Ascending aorta (tissue), 2 donors: ENCODE measurements around the gene RNASE11. TPM values are rescaled to one million over a fixed set of nuclear protein-coding genes. Genes with fewer than 3 reads are reported as not detected.

ENCODE experiments used
- DNase-seq, 2 donors: peaks; one replicate each; pipeline ENCODE4 v3.0.0-alpha.2; 2019; ENCODE audit warnings: low spot score in 2 of 2
- H3K27ac ChIP-seq, 2 donors: fragments of 200-600 bp; sonication (generic); one replicate each; pipeline ENCODE4 v1.5.1; 2016 to 2017; ENCODE audit warnings: mild to moderate bottlenecking in 1 of 2
- H3K27me3 ChIP-seq: fragments of 200-600 bp; sonication (generic); one replicate; pipeline ENCODE4 v1.5.1; 2017
- H3K36me3 ChIP-seq, 2 donors: fragments of 200-600 bp; sonication (generic); one replicate each; pipeline ENCODE4 v1.5.1; 2016
- H3K4me1 ChIP-seq, 2 donors: fragments of 200-600 bp; sonication (generic); one replicate each; pipeline ENCODE4 v1.5.1; 2016 to 2017; ENCODE audit warnings: mild to moderate bottlenecking in 1 of 2
- H3K4me3 ChIP-seq, 2 donors: fragments of 200-600 bp; sonication (generic); one replicate each; pipeline ENCODE4 v1.5.1; 2016 to 2017; ENCODE audit warnings: mild to moderate bottlenecking in 1 of 2
- H3K9me3 ChIP-seq, 2 donors: fragments of 200-600 bp; sonication (generic); one replicate each; pipeline ENCODE4 v1.5.1; 2016
- intact Hi-C: fragments of 100-400 bp; cut with DNase I; formaldehyde crosslinking; loops from one replicate; pipeline ENCODE4 v1.15.1; 2023
- total RNA-seq: library from RNA; depleted of rRNA; stranded (reverse); fragments of >200 nt; gene quantifications from one replicate; pipeline ENCODE4 v1.1.0, GENCODE V29; 2016
- TF ChIP-seq, protein P1 (sequence below), 3 experiments: fragments of 200-600 bp in 2 of 3; fragments of 450-650 bp in 1 of 3; sonication (generic) in 2 of 3; IDR thresholded peaks; one replicate each; pipeline ENCODE4 v1.5.1; 2016 to 2019; ENCODE audit warnings: antibody characterized with exemption in 3 of 3, mild to moderate bottlenecking in 1 of 3, moderate library complexity in 1 of 3

RNASE11 gene
- total RNA-seq, 1 donor from 2014 or later = not detected

DNA sequence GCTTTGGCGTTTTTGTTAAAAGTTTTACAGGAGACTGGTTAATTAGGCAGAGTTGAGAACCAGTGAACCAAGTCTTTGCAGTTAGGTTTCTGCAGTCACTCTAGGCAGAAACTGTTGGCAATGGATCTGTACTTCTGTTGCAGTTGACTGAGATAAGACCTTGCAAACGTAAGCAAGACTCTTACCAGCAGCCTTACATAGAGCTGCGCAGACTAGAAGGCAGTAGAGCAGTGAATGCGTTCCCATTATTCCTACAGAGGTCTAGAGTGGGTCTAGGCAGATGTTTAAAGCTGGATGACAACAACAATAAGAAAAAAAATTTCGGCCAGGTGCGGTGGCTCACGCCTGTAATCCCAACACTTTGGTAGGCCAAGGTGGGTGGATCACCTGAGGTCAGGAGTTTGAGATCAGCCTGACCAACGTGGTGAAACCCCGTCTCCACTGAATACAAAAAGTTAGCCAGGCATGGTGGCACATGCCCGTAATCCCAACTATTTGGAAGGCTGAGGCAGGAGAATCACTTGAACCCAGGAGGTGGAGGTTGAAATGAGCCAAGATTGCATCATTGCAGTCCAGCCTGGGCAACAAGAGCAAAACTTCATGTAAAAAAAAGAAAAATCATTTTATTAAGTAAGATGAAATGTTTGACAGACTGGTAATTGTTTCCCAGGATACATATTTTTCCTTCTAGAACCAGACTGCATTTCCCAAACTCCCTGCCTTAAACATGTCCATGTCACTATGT, 39.2 kb downstream of the RNASE11 start:
- no peak for DNase-seq
- intact Hi-C loops = no loop called here
- TF ChIP-seq, protein P1, sequence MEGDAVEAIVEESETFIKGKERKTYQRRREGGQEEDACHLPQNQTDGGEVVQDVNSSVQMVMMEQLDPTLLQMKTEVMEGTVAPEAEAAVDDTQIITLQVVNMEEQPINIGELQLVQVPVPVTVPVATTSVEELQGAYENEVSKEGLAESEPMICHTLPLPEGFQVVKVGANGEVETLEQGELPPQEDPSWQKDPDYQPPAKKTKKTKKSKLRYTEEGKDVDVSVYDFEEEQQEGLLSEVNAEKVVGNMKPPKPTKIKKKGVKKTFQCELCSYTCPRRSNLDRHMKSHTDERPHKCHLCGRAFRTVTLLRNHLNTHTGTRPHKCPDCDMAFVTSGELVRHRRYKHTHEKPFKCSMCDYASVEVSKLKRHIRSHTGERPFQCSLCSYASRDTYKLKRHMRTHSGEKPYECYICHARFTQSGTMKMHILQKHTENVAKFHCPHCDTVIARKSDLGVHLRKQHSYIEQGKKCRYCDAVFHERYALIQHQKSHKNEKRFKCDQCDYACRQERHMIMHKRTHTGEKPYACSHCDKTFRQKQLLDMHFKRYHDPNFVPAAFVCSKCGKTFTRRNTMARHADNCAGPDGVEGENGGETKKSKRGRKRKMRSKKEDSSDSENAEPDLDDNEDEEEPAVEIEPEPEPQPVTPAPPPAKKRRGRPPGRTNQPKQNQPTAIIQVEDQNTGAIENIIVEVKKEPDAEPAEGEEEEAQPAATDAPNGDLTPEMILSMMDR (IDR thresholded peaks at IDR 0.05) = no peak
- Histone ChIP-seq H3K36me3 (no peaks in the 10 kb centered on the region), H3K4me3 (no peak overlapping the region), H3K4me1 (no peaks in the 10 kb centered on the region), H3K9me3 (no peaks in the 10 kb centered on the region), H3K27me3 (no peaks in the 10 kb centered on the region), H3K27ac (no peak overlapping the region)

DNA sequence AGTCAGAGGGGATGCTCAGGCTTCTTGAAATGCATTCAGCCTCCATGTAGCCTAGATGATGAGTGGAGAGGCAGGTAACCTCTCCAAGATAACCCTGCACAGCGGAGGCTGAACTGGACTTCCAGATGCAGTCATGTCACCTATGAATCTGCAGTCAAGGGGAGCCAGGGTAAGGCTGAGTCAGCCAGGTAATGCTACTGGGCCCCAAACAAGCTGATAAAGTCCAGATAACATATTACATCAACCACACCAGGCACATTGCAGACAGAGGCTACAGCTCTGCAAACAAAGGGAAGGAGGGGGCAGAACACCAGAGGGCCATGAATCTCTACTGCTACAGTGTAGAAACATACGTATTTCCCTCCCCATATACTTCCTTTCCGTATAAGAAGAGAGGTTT, 40.9 kb downstream of the RNASE11 start:
- Histone ChIP-seq H3K27ac (no peak overlapping the region), H3K4me3 (no peak overlapping the region), H3K36me3 (no peaks in the 10 kb centered on the region), H3K27me3 (no peaks in the 10 kb centered on the region), H3K9me3 (no peaks in the 10 kb centered on the region), H3K4me1 (no peaks in the 10 kb centered on the region)
- DNase-seq = no peak
- intact Hi-C loops = no loop called here
- TF ChIP-seq, protein P1 (IDR thresholded peaks at IDR 0.05) = no peak

DNA sequence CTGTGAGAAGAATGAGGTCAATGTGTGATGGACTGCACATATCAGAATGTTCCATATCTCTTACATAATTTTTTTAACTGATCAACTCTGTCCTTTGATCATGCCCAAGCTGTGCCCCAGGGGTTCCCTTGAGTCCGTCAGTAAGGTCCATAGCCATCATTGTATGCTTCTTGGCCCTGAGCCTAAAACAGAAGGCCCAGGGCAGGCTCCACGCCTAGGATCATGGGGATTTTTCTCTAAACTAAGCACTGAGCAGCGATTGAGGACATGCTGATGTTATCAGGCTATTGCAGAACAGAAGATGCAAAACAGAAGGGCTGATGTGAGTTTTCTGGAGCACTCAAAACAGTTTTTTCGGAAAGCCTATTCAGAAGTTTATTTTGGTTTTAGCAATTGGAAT, 47.9 kb downstream of the RNASE11 start:
- no peaks in the 10 kb centered on the region for H3K4me1 ChIP-seq
- no peaks in the 10 kb centered on the region for H3K36me3 ChIP-seq
- H3K27me3 ChIP-seq = no peaks in the 10 kb centered on the region
- H3K4me3 ChIP-seq = no peak overlapping the region
- TF ChIP-seq, protein P1 (IDR thresholded peaks at IDR 0.05) = no peak
- no peaks in the 10 kb centered on the region for H3K9me3 ChIP-seq
- intact Hi-C loops = loop anchor here (10.0 kb wide), 1 partner anchor 125 kb away; the partner anchor contains the start of gene TEP1
- no peak overlapping the region for H3K27ac ChIP-seq
- no peak for DNase-seq

Other genes with a start within 250 kb of the RNASE11 start
- 0.32 TPM for gene PARP2, start 244.4 kb downstream of the RNASE11 start, total RNA-seq
- gene TEP1, start 174.5 kb downstream of the RNASE11 start, total RNA-seq = 43.7 TPM
- not detected for gene KLHL33, start 151.8 kb downstream of the RNASE11 start, total RNA-seq
- gene OSGEP, start 133.2 kb downstream of the RNASE11 start, total RNA-seq = 26.7 TPM
- 21.5 TPM for gene APEX1, start 132.8 kb downstream of the RNASE11 start, total RNA-seq
- 30.7 TPM for gene PIP4P1, start 126.6 kb downstream of the RNASE11 start, total RNA-seq
- gene PNP, start 118.6 kb downstream of the RNASE11 start, total RNA-seq = 62.7 TPM
- gene RNASE10, start 82.5 kb downstream of the RNASE11 start, total RNA-seq = not detected
- not detected for gene RNASE9, start 27.0 kb downstream of the RNASE11 start, total RNA-seq
- gene RNASE12, start 3.4 kb upstream of the RNASE11 start, total RNA-seq = not detected
- not detected for gene OR6S1, start 53.7 kb upstream of the RNASE11 start, total RNA-seq
- 23.2 TPM for gene RNASE4, start 96.6 kb upstream of the RNASE11 start, total RNA-seq
- 4.2 TPM for gene ANG, start 100.8 kb upstream of the RNASE11 start, total RNA-seq
- not detected for gene EDDM3A, start 157.9 kb upstream of the RNASE11 start, total RNA-seq
- not detected for gene EDDM3B, start 180.4 kb upstream of the RNASE11 start, total RNA-seq
- 0.96 TPM for gene RNASE6, start 193.3 kb upstream of the RNASE11 start, total RNA-seq
- 515 TPM for gene RNASE1, start 214.8 kb upstream of the RNASE11 start, total RNA-seq